ENCODE data around the gene KLHL35.

Gene KLHL35, protein sequence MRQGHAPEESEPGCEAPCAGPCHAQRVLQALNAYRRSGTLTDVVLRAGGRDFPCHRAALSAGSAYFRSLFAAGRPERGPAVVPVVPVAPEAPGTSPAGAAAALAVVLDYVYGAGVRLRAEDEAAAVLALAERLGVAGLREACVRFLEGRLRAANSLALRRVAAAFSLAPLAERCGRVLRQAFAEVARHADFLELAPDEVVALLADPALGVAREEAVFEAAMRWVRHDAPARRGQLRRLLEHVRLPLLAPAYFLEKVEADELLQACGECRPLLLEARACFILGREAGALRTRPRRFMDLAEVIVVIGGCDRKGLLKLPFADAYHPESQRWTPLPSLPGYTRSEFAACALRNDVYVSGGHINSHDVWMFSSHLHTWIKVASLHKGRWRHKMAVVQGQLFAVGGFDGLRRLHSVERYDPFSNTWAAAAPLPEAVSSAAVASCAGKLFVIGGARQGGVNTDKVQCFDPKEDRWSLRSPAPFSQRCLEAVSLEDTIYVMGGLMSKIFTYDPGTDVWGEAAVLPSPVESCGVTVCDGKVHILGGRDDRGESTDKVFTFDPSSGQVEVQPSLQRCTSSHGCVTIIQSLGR

GRCh38 chr11:75432911-75433321 is at the start of gene KLHL35:
Gene KLHL35 (minus strand): TSS chr11:75433203. CDS start chr11:75430629, 2,574 bp downstream.
- DNase-seq: no peak

DNA sequence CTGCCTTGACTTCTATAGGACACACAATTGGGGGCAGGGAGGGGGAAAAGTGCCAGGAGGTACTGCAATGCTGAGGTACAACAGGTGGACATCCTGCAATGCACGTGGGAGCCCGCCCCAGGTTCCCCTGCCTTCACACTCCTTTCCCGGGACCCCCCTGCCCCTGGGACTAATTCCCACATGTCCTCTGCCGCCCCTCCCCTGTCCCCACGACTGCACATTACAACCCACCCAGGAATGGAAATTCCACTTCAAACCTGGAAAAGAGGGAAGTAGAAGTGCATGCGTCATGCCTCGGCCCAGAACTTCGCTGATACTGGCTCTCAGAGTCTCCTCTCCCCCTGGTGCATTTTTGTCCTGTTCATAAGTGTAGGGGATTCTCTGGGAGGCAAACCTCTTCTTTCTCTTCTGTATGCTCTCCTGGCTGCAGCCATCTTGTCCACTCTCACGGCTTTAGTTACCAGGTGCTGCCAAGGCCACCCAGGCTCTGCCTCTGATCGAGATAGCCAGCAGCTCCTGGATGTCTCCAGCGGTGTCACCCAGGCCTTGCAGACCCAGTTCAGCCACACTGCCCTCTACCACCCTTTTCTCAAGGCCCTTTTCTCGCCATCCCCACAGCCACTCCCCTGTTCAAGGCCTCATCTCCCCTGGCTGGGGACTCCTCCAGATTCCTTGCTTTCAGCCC is 49.1 kb upstream of the KLHL35 start:
- DNase-seq: no peak

- no peak for DNase-seq
Observed at GRCh38 chr11:75481223-75481921, 48.4 kb upstream of the KLHL35 start.

DNA sequence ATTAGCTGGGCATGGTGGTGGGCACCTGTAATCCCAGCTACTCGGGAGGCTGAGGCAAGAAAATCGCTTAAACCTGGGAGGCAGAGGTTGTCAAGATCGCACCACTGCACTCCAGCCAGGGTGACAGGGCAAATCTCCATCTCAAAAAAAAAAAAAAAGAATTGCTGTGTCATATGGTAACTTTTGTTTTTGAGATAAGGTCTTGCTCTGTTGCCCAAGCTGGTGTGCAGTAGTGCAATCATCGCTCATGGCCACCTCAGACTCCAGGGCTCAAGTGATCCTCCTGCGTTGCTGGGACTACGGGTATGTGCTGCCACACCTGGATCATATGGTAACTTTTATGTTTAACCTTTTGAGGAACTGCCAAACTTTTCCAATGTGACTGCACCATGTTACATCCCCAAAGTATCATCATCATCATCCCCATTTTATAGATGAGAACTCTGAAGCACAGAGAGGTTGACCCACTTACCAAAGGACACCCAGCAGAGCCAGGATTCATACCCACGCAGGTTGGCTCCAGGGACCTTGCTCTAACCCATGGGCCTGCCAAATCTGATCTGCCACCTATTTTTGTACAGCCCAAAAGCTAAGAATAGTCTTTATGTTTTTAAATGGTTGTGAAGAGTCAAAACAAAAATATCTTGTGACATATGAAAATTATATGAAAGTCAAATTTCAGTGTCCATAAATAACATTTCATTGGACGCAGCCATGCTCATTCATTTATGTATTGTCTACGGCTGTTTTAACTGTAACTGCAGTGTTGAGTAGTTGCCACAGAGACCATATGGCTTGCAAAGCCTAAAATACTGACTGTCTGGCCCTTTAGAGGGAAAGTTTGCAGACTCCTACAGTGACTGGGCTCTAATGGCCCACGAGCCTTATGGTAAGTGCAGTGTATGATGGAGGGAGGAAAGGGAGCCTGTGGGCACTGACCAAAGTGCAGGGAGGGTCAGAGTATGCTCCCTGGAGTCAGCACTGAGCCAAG is 47.5 kb upstream of the KLHL35 start:
- DNase-seq: no peak

DNA sequence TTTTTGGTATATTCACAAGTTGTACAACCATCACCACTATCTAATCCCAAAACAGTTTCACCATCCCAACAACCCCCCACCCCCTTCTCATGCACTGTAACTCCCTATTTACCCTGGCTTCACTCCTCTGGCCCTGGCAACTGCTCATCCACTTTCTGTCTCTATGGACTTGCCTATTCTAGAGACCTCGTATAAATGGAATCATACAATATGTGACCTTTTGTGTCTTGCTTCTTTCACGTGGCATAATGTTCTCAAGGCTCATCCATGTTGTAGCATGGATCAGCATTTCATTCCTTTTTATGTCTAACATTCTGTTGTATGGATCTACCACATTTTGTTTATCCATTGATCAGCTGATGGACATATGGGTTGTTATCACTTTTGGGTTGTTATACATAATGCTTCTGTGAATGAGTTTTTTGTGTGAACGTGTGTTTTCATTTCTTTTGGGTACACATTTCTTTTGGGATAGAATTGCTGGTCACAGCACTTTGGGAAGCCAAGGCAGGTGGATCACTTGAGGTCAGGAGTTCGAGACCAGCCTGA is 46.7 kb upstream of the KLHL35 start:
- no peak for DNase-seq

DNA sequence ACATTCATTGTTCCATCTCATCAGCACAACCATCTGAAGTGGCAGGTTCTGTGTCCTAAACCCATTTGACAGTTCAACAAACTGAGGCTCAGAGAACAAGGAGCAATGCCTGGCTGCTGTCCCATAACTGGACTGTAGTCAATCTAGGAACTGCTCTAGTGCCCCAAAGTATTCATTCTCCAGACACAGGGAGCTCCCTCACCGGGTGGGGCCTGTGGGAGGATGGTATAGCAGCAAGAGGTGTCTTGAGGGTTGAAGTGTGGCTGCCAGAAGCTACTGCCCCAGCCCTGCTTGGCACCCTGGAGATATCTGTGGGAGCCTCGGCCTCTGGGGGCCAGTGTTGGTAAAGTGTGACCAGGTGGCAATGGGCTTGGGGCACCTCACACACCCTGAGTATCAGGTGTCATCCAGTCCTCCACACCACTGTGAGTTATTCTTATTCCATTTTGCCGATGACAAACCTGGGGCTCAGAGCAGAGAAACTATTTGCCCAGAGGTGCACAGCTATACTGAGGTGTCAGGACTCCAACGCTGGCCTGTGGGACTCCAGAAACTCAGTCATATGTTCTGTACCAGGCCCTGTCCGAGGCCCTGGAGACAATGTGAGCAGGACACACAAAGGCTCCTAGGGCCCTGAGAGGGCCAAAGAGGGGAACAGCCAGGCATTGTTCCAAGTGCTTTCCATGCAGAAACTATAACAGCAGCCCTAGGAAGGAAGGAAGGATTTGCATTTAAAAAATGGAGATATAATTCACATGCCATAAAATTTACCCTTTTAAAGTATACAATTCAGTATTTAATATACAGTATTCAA is 46.0 kb upstream of the KLHL35 start:
- no peak for DNase-seq

DNA sequence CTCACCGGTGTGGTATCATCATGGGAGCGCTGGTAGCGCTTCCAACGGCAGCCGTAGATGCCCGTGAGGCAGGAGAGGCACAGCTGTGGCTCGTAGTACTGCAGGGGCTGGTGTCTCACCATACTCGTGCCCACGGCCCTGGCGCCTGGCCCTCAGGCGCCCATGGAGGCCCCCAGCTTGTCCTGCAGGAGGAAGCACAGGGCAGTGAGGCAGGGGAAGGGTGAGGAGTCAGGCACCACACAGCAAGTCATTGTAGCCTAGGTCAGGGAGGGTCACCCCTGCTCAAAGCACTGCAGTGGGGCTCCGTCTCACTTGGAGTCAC is 44.6 kb upstream of the KLHL35 start:
- no peak for DNase-seq

DNA sequence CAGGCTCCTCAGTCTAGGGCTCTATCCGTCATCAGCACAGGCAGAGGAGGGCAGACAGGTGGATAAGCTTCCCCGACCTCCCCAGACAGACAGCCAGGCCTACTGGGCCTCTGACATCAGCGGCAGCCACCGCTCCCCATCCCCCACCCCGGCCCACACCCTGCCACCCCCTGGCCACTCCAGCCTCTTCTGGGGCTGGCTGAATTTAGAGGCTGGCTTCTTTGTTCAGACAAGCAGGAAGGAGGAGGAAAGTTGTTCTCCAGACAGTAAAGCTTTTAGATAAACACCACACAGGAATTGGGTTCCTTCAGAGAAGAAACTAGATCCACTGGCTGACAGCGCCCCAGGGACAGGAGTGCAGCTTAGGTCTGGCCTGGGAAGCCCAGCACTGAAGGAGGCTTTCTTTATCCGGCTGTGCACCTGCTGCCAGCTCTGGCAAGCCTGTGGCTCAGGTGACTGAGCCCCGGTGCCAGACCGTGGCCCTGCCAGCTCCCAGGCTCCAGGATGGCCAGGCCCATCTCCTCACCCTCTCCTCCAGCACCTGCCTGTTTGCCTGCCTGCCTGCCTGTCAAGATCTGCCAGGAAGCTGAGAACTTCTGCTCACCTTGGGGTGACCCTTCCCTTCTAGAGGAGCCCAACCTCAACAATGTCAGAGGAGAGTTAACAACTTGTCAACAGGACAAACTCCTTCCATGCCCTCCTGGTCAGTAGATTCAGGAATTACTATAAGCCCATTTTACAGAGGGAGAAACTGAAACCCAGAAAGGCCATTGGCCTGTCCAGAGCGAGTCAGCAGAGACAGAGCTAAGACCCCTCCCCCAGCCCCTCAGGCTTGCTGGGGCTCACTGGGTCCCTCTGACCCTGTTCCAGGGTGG is 44.0 kb upstream of the KLHL35 start:
- DNase-seq: no peak

DNA sequence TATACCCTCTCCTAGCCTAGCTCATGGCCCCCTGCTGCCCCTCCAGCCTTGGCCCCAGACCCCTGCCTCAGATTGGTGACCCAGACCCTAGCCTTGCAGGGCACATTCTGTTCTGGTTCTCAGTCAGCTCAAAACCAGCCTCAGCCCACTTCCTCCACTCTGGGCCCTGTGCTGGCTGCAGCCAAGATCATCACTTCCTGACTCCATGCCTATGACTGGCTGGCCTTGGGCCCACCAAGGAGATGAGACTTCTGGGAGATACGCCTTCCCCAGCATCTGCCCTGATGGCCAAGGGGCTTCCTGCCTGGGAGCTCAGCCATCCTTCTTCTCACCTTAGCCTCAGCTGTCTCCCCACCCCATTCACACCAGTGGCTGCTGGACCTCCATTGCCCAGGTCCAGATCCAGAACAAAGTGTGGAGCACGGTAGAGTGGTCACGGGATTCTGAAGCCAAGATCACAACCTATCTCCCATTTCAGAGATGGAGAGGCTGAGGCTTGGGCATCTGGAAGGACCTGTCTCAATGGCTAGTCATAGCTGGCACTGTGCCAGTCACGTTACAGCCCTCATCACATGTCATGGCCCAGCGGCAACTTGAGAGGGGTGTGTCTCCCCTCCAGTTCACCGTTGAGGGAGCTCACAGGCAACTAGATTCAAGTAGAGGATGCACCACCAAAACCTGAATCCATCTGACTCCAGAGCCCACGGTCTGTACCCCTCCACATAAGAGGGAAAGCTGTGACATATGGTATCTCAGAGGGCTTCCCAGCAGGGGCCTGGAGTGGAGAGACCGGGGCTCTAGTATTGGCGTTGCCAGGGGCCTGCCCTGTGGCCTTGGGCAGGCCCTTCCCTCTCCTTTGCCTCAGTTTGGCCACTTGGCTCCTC is 43.0 kb upstream of the KLHL35 start:
- DNase-seq: no peak

DNA sequence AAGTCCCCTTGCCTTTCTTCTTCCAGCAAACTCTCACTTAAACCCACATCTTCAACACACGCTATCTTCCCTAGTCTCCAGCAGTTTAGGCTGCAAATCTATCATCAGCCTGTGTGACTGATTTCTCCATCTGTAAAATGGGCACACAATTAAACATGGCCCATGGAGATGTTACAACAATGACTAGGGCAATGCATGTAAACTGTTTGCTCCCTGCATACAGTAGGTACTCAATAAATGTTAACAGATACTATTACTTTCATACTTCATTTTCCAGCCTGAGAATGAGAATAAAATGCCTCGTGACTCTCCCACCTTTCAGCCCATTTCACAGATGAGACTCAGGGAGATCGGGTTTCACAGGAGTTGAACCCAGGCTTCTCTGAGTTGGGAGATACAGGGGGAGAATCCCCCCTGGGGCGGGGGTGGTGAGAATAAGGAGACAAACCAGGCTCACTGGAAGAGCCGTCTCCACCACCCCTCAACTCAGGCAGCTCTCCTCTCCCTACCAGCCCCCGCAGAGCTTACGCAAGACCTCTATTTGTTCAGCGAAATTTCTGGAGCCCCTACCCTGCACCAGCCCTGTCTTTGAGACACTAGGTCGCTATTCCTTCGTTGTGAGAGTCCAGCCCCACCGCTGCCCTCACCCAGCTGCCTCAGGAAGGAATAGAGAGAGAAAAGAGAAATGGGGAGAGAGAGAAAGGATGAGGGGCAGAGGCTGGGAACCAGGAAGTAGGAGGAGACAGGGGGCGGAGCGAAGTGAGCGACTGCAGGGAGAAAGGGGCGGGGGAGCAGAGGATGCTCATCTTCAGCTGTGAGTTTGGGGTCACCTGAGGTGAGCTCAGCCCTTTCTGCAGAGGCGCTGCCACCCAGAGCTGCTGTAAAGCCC is 42.1 kb upstream of the KLHL35 start:
- no peak for DNase-seq

GRCh38 chr11:75474240-75474639 is 41.2 kb upstream of the KLHL35 start:
- no peak for DNase-seq

GRCh38 chr11:75473684-75474083 is 40.7 kb upstream of the KLHL35 start:
- no peak for DNase-seq

- DNase-seq: no peak
Observed at GRCh38 chr11:75472081-75472732, 39.2 kb upstream of the KLHL35 start.

GRCh38 chr11:75471176-75471973 is 38.4 kb upstream of the KLHL35 start:
- DNase-seq: no peak

GRCh38 chr11:75470476-75471080 is 37.6 kb upstream of the KLHL35 start:
- no peak for DNase-seq

DNA sequence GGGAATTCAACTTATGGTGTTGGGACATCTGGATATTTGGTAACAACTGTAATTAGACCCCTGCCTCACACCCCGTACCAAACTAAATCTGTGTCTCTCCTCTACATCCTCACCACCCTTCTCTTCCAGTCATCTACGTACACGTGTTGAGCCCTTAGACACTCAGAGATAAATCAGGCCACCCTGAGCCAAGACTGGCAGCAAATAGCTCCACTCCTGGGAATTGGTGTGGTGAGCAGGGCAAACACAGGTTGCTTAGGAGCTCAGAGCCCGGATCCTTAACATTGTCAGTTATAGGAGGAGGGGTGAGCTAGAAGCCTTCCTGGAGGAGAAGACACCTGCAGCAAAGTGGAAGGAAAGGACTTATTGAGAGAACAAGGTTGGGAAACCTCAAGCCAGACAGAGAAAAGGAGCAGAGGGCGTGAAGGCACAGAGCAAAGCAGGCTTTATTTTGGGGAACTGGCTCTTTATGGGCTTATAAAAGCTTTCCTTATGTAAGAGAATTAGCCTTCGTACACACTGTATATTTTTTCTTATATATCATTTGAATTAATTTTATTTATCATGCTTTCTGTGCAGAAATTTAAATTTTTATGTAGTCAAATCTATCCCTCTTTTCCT is 36.9 kb upstream of the KLHL35 start:
- no peak for DNase-seq
